ENCODE data around the gene CCDC30. TPM values are rescaled to one million over a fixed set of nuclear protein-coding genes. Genes with fewer than 3 reads are reported as not detected.

The CCDC30 gene
- polyA plus RNA-seq, 3 donors: 0.95 to 1.5 (median 1.2) TPM

GRCh38 chr1:42424201-42424600 is 38.9 kb upstream of the CCDC30 start:
- no peak for DNase-seq
- H3K79me2 ChIP-seq (ENCODE audit: insufficient read depth, low read length): no peaks in the 10 kb centered on the region
- Mint-ChIP-seq H3K4me3 (no peak overlapping the region), H3K9me3 (peaks cover 0 to 4% (median 0%) of the 10 kb centered on the region in 7 donors), H3K4me1 (no peaks in the 10 kb centered on the region), H3K27ac (no peak overlapping the region), H3K27me3 (ENCODE audit: low read depth in 3 of 3) (peaks cover 0 to 4% (median 3%) of the 10 kb centered on the region in 3 donors), H3K36me3 (no peaks in the 10 kb centered on the region)
- no peak overlapping the region for H3K27ac ChIP-seq (ENCODE audit: low read depth in 1 of 2, low read length in 2 of 2)
- intact Hi-C loops (cut with micrococcal nuclease): no loop called here
- no peaks in the 10 kb centered on the region for H3K4me1 ChIP-seq (ENCODE audit: control insufficient read depth in 1 of 2, insufficient read depth in 2 of 2, low read length in 2 of 2)
- H3K27me3 ChIP-seq (ENCODE audit: control insufficient read depth in 2 of 2, insufficient read depth in 2 of 2, low read length in 2 of 2): no peaks in the 10 kb centered on the region
- H3K36me3 ChIP-seq (replicated peaks in 1 of 2; ENCODE audit: control insufficient read depth in 1 of 2, insufficient read depth in 2 of 2, low read length in 2 of 2): no peaks in the 10 kb centered on the region
- no peaks in the 10 kb centered on the region for H4K20me1 ChIP-seq (ENCODE audit: insufficient read depth, low read length)
- 94% methylated on average over 2 of the region's 4 CpGs for WGBS (ENCODE audit: insufficient coverage)
- H3K9ac ChIP-seq (ENCODE audit: insufficient read depth, low read length, poor library complexity, severe bottlenecking): no peak overlapping the region
- H3K4me3 ChIP-seq (replicated peaks in 1 of 3; ENCODE audit: low read depth in 2 of 3, low read length in 3 of 3): no peak overlapping the region
- no peak for TF ChIP-seq CTCF (IDR thresholded peaks at IDR 0.05)
- no peaks in the 10 kb centered on the region for H3K9me3 ChIP-seq (replicated peaks in 1 of 2; ENCODE audit: control insufficient read depth in 1 of 2, insufficient read depth in 1 of 2, low read length in 2 of 2)
- no peak overlapping the region for H2AFZ ChIP-seq (ENCODE audit: insufficient read depth, low read depth, low read length, poor library complexity, severe bottlenecking)
- no peak overlapping the region for H3K4me2 ChIP-seq (replicated peaks; ENCODE audit: extremely low read depth, low read length, poor library complexity, severe bottlenecking)

DNA sequence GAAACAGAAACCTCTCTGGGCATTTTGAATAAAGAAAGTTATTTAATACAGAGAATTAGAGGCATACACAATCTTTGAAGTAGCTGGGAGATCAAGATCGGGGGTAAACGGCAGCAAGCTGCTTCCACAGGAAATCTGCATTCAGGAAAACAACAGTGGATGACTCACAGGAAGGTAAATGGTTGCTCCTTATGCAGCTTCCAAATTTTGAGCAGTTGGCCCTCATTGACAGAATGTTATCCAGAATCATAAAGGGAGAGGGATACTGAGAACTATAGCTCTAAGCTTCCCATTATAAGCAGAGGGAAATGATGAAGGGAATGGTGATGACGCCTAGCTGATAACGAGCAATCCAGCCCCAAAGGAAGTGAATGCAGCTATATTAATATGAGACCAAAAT is 35.8 kb upstream of the CCDC30 start:
- intact Hi-C loops (cut with micrococcal nuclease): no loop called here
- H3K9ac ChIP-seq (ENCODE audit: insufficient read depth, low read length, poor library complexity, severe bottlenecking): no peak overlapping the region
- Mint-ChIP-seq H3K9me3 (peaks cover 0 to 1% (median 0%) of the 10 kb centered on the region in 7 donors), H3K4me1 (no peaks in the 10 kb centered on the region), H3K27me3 (ENCODE audit: low read depth in 3 of 3) (peaks cover 0 to 2% (median 0%) of the 10 kb centered on the region in 3 donors), H3K27ac (no peak overlapping the region), H3K4me3 (no peak overlapping the region), H3K36me3 (no peaks in the 10 kb centered on the region)
- H3K4me3 ChIP-seq (replicated peaks in 1 of 3; ENCODE audit: low read depth in 2 of 3, low read length in 3 of 3): no peak overlapping the region
- H3K4me2 ChIP-seq (replicated peaks; ENCODE audit: extremely low read depth, low read length, poor library complexity, severe bottlenecking): no peak overlapping the region
- no peaks in the 10 kb centered on the region for H3K79me2 ChIP-seq (ENCODE audit: insufficient read depth, low read length)
- no peaks in the 10 kb centered on the region for H3K36me3 ChIP-seq (replicated peaks in 1 of 2; ENCODE audit: control insufficient read depth in 1 of 2, insufficient read depth in 2 of 2, low read length in 2 of 2)
- H3K4me1 ChIP-seq (ENCODE audit: control insufficient read depth in 1 of 2, insufficient read depth in 2 of 2, low read length in 2 of 2): no peaks in the 10 kb centered on the region
- no peak for DNase-seq
- H4K20me1 ChIP-seq (ENCODE audit: insufficient read depth, low read length): no peaks in the 10 kb centered on the region
- H3K27me3 ChIP-seq (ENCODE audit: control insufficient read depth in 2 of 2, insufficient read depth in 2 of 2, low read length in 2 of 2): no peaks in the 10 kb centered on the region
- no peak overlapping the region for H2AFZ ChIP-seq (ENCODE audit: insufficient read depth, low read depth, low read length, poor library complexity, severe bottlenecking)
- H3K9me3 ChIP-seq (replicated peaks in 1 of 2; ENCODE audit: control insufficient read depth in 1 of 2, insufficient read depth in 1 of 2, low read length in 2 of 2): no peaks in the 10 kb centered on the region
- no peak for TF ChIP-seq CTCF (IDR thresholded peaks at IDR 0.05)
- 38% methylated on average over 2 of the region's 4 CpGs for WGBS (ENCODE audit: insufficient coverage)
- H3K27ac ChIP-seq (ENCODE audit: low read depth in 1 of 2, low read length in 2 of 2): no peak overlapping the region
